Keratinocyte (primary cell): ENCODE data around the gene HINT2. TPM values are rescaled to one million over a fixed set of nuclear protein-coding genes. Genes with fewer than 3 reads are reported as not detected.

Experiments
- DNase-seq: peaks from one replicate; pipeline ENCODE4 v3.0.0-alpha.2; 2011; ENCODE audit warnings: low read depth, missing footprints, low spot score
- FAIRE-seq: peaks from 2 replicates; lab custom pipeline; 2011; peaks lifted over from hg19 to GRCh38; lab: Jason Lieb, UNC
- H2AFZ ChIP-seq: 2 replicates; pipeline ENCODE4 v1.6.0; 2012; ENCODE audit warnings: low read length, control low read depth, inconsistent platforms; ENCODE audit not compliant: control insufficient read depth
- H3K27ac ChIP-seq: 2 replicates; pipeline ENCODE4 v1.5.1; 2011; ENCODE audit warnings: low read length; ENCODE audit not compliant: control insufficient read depth, insufficient read depth
- H3K27me3 ChIP-seq: 3 replicates; pipeline ENCODE4 v1.6.0; 2011; ENCODE audit warnings: low read length; ENCODE audit not compliant: control insufficient read depth, insufficient read depth; ENCODE audit errors: extremely low read depth
- H3K36me3 ChIP-seq, 2 experiments: 2 replicates in 1 of 2; 3 replicates in 1 of 2; pipeline ENCODE4 v1.5.1; 2011; ENCODE audit warnings: low read length in 2 of 2, mild to moderate bottlenecking in 1 of 2; ENCODE audit not compliant: control insufficient read depth in 2 of 2, insufficient read depth in 2 of 2; ENCODE audit errors: extremely low read depth in 1 of 2
- H3K4me1 ChIP-seq: 3 replicates; pipeline ENCODE4 v1.5.1; 2011; ENCODE audit warnings: low read length; ENCODE audit not compliant: control insufficient read depth, insufficient read depth; ENCODE audit errors: extremely low read depth
- H3K4me2 ChIP-seq: 3 replicates; pipeline ENCODE4 v1.6.0; 2011; ENCODE audit warnings: low read depth, low read length; ENCODE audit not compliant: control insufficient read depth, insufficient read depth; ENCODE audit errors: extremely low read depth
- H3K4me3 ChIP-seq, 3 experiments: fragments of 200-600 bp in 1 of 3; sonication (generic) in 1 of 3; 2 replicates in 2 of 3; 3 replicates in 1 of 3; pipeline ENCODE4 v1.5.1; 2011 to 2016; ENCODE audit warnings: low read length in 3 of 3, mild to moderate bottlenecking in 3 of 3, control low read depth in 2 of 3, inconsistent platforms in 1 of 3, low read depth in 1 of 3, mixed read lengths in 1 of 3, mixed run types in 1 of 3, moderate library complexity in 1 of 3; ENCODE audit not compliant: control insufficient read depth in 2 of 3, insufficient read depth in 2 of 3; ENCODE audit errors: extremely low read depth in 1 of 3
- H3K79me2 ChIP-seq: 2 replicates; pipeline ENCODE4 v1.6.0; 2012; ENCODE audit warnings: low read length; ENCODE audit not compliant: control insufficient read depth, insufficient read depth
- H3K9ac ChIP-seq: 3 replicates; pipeline ENCODE4 v1.6.0; 2011; ENCODE audit warnings: low read length; ENCODE audit not compliant: control insufficient read depth, insufficient read depth; ENCODE audit errors: extremely low read depth
- H3K9me1 ChIP-seq: 3 replicates; pipeline ENCODE4 v1.6.0; 2011; ENCODE audit warnings: low read length; ENCODE audit not compliant: control insufficient read depth, insufficient read depth; ENCODE audit errors: extremely low read depth
- H3K9me3 ChIP-seq: 2 replicates; pipeline ENCODE4 v1.5.1; 2012; ENCODE audit warnings: low read depth, low read length; ENCODE audit not compliant: control insufficient read depth
- H4K20me1 ChIP-seq: 3 replicates; pipeline ENCODE4 v1.6.0; 2011; ENCODE audit warnings: low read length; ENCODE audit not compliant: control insufficient read depth, insufficient read depth; ENCODE audit errors: extremely low read depth
- EZH2 ChIP-seq: IDR thresholded peaks from one replicate; pipeline ENCODE4 v1.6.1; 2012; ENCODE audit warnings: inconsistent platforms, mild to moderate bottlenecking, low read length, moderate library complexity
- dilution Hi-C: fragments of 300-500 bp; cut with MboI; formaldehyde crosslinking; loops from one replicate; pipeline ENCODE4 v1.7.0; 2020; ENCODE audit warnings: low sequenced_read_pairs; ENCODE audit not compliant: extremely low pct_ligation_motif_present
- polyA plus RNA-seq, 5 experiments: library from polyadenylated mRNA; depleted of rRNA in 3 of 5; stranded (reverse) in 3 of 5; stranded (forward) in 1 of 5; unstranded in 1 of 5; fragments of >200 nt; gene quantifications; 1 replicate in 1 of 5; 2 replicates in 3 of 5; 3 replicates in 1 of 5; pipeline versions ENCODE4 v1.2.1 to v1.2.3, GENCODE V29; 2011 to 2012; ENCODE audit warnings: missing spikeins in 2 of 5, low read depth in 1 of 5, low replicate concordance in 1 of 5
- TF ChIP-seq, protein P1 (sequence below), 3 experiments: IDR thresholded peaks in 1 of 3; conservative IDR thresholded peaks in 1 of 3; optimal IDR thresholded peaks in 1 of 3; 2 replicates in 2 of 3; 3 replicates in 1 of 3; pipeline versions ENCODE3 to v1.5.1; 2011; ENCODE audit warnings: low read length in 3 of 3, mild to moderate bottlenecking in 3 of 3, moderate library complexity in 2 of 3, control low read depth in 1 of 3, inconsistent platforms in 1 of 3; ENCODE audit not compliant: insufficient read depth in 2 of 3; ENCODE audit errors: extremely low read depth in 1 of 3

The HINT2 gene
- polyA plus RNA-seq, 1 donor (not counting 4 experiments of a cell fraction or from before 2014, with no cell fraction given): 16.6 TPM

DNA sequence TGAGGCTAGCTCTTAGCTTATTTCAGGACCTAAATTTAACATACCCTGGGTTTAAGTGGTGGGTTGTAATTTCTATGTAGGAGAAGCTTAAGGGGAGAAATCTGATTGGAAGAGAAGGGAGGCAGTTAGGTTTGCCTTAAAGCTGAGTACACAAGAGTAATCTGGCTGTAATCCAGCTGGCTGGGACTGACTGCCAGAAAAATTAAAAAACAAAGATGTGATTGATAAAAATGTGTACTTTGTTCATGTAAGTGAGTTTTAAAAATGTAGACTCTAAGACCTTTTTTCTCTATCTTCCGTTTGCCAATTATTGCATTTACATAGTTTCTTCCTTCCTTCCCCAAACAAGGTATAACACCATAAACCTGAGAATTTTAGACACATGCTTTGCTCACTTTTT lies 43.3 kb downstream of the HINT2 start:
- Histone ChIP-seq H4K20me1 (no peaks in the 10 kb centered on the region), H3K9me3 (no peaks in the 10 kb centered on the region), H3K27ac (no peak overlapping the region), H3K27me3 (no peaks in the 10 kb centered on the region), H3K36me3 (no peaks in the 10 kb centered on the region), H3K9me1 (no peaks in the 10 kb centered on the region), H2AFZ (no peak overlapping the region), H3K9ac (no peak overlapping the region), H3K79me2 (no peaks in the 10 kb centered on the region), H3K4me2 (peak overlapping the region; percentile 8), H3K4me3 (no peak overlapping the region), H3K4me1 (peaks cover 11% of the 10 kb centered on the region)
- dilution Hi-C loops: no loop called here
- FAIRE-seq (no peak), DNase-seq (no peak)
- TF ChIP-seq EZH2: no peak
- TF ChIP-seq, protein P1, sequence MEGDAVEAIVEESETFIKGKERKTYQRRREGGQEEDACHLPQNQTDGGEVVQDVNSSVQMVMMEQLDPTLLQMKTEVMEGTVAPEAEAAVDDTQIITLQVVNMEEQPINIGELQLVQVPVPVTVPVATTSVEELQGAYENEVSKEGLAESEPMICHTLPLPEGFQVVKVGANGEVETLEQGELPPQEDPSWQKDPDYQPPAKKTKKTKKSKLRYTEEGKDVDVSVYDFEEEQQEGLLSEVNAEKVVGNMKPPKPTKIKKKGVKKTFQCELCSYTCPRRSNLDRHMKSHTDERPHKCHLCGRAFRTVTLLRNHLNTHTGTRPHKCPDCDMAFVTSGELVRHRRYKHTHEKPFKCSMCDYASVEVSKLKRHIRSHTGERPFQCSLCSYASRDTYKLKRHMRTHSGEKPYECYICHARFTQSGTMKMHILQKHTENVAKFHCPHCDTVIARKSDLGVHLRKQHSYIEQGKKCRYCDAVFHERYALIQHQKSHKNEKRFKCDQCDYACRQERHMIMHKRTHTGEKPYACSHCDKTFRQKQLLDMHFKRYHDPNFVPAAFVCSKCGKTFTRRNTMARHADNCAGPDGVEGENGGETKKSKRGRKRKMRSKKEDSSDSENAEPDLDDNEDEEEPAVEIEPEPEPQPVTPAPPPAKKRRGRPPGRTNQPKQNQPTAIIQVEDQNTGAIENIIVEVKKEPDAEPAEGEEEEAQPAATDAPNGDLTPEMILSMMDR (optimal IDR thresholded peaks at IDR 0.05 in 1 of 3, IDR thresholded peaks at IDR 0.05 in 1 of 3, conservative IDR thresholded peaks at IDR 0.05 in 1 of 3; ENCODE audit: extremely low read depth in 1 of 3, insufficient read depth in 2 of 3, low read length in 3 of 3): no peak

GRCh38 chr9:35771075-35771433 lies 43.8 kb downstream of the HINT2 start:
- H3K4me3 ChIP-seq: no peak overlapping the region
- H3K9me3 ChIP-seq: no peaks in the 10 kb centered on the region
- DNase-seq: no peak
- H3K79me2 ChIP-seq: no peaks in the 10 kb centered on the region
- H3K9ac ChIP-seq: no peak overlapping the region
- no peaks in the 10 kb centered on the region for H3K9me1 ChIP-seq
- no peak for FAIRE-seq
- no peak overlapping the region for H3K27ac ChIP-seq
- TF ChIP-seq EZH2: no peak
- TF ChIP-seq, protein P1 (optimal IDR thresholded peaks at IDR 0.05 in 1 of 3, IDR thresholded peaks at IDR 0.05 in 1 of 3, conservative IDR thresholded peaks at IDR 0.05 in 1 of 3; ENCODE audit: extremely low read depth in 1 of 3, insufficient read depth in 2 of 3, low read length in 3 of 3): no peak
- no peaks in the 10 kb centered on the region for H4K20me1 ChIP-seq
- no peak overlapping the region for H3K4me2 ChIP-seq
- H2AFZ ChIP-seq: no peak overlapping the region
- H3K4me1 ChIP-seq: peaks cover 11% of the 10 kb centered on the region
- H3K27me3 ChIP-seq: no peaks in the 10 kb centered on the region
- no peaks in the 10 kb centered on the region for H3K36me3 ChIP-seq
- dilution Hi-C loops: no loop called here
